Stimulated activated CD8-positive, alpha-beta memory T cell treated with anti-CD3 and anti-CD28 coated beads, Interleukin-7, amount 100 ng/mL, for 48 hours (primary cell): ENCODE measurements around the gene PCDHB12.
"Not testable (repeated sequence)": the region's sequence is repeated elsewhere in the genome, so short reads cannot be mapped to it uniquely, and the experiment has no call there.

Experiments used
- DNase-seq, 2 donors: peaks; one replicate each; pipeline ENCODE4 v3.0.0-alpha.2; 2020; ENCODE audit warnings: low read depth in 1 of 2; ENCODE audit errors: extremely low read depth in 1 of 2

The PCDHB12 gene

DNA sequence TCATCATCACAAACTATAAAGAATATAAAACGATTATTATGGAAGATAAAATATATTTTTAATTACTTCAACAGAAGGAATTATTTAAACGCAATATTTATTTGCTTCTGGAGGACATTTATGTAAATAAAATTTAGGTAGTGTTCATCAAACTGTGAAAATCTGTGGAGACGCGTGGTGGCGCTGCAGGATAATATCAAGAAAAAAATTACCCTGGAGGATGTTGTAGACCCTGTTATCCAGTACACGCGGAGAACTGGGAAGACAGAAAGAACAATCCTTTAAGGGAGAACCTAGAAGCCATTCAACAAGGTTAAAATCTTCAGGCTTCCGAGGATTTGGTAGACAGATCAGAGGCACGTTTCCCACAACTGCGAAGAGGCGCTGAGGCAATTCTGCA lies at the start of gene PCDHB12:
Gene PCDHB12, plus strand, starts transcription at position 242 of the 400 bp plus-strand sequence. CDS start 189 bp downstream, outside the sequence.
- no peak for DNase-seq

DNA sequence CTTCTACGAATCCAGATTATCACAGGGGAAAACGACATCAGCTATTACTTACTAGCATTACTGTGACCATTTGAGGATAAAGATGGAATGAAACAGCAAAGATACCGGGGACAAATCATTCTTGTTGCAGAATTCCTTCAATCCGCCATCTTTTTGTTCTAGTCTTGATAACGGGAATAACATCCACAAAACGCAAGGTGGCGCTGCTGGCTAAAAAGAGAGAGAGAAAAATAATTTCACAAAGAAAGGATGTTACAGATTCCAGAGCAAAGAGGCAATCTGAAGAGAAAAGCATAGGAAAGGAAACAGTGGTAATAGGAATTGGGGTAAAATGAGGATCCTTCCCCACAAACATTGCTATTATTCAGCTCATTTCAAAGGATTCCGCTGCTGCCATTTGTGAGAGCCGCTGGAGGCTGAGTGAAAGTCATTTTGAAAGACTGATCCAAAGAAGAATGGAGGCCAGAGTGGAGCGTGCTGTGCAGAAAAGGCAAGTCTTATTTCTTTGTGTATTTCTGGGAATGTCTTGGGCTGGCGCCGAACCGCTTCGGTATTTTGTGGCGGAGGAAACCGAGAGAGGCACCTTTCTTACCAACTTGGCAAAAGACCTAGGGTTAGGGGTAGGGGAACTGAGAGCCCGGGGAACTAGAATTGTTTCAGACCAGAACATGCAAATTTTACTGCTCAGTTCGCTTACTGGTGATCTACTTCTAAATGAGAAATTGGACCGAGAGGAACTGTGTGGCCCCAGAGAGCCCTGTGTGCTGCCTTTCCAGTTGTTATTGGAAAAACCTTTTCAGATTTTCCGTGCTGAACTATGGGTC lies 35.9 kb upstream of the PCDHB12 start, which contains the start of gene PCDHB7:
Gene PCDHB7, plus strand, starts transcription at position 264 of the 824 bp plus-strand sequence. Its CDS starts 192 bp downstream, at position 456.
- no peak for DNase-seq

DNA sequence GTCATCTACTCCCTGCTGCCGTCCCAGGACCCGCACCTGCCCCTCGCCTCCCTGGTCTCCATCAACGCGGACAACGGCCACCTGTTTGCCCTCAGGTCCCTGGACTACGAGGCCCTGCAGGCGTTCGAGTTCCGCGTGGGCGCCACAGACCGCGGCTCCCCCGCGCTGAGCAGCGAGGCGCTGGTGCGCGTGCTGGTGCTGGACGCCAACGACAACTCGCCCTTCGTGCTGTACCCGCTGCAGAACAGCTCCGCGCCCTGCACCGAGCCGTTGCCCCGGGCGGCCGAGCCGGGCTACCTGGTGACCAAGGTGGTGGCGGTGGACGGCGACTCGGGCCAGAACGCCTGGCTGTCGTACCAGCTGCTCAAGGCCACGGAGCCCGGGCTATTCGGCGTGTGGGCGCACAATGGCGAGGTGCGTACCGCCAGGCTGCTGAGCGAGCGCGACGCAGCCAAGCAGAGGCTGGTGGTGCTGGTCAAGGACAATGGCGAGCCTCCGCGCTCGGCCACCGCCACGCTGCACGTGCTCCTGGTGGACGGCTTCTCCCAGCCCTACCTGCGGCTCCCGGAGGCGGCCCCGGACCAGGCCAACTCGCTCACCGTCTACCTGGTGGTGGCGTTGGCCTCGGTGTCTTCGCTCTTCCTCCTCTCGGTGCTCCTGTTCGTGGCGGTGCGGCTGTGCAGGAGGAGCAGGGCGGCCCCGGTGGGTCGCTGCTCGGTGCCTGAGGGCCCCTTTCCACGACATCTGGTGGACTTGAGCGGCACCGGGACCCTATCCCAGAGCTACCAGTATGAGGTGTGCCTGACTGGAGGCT lies 34.0 kb upstream of the PCDHB12 start:
- DNase-seq: not testable (repeated sequence)

DNA sequence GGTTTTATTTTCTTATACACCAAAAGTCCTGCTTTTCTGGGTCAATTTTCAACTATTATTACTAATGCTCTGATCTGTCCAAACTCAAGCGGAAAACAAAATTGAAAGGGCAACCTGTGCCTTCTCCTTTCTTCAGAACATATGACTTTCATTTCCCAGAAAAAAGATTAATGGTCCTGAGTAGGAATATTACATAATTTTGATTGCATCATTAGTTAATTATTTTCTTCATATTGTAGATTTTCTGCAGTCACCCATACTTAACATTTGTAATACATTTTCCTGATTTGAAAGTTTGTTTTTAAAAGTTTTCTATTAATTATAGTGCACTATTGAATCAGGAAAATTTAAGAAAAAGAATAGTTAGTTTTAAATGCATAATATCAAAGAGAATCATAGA lies 32.6 kb upstream of the PCDHB12 start:
- DNase-seq: no peak

DNA sequence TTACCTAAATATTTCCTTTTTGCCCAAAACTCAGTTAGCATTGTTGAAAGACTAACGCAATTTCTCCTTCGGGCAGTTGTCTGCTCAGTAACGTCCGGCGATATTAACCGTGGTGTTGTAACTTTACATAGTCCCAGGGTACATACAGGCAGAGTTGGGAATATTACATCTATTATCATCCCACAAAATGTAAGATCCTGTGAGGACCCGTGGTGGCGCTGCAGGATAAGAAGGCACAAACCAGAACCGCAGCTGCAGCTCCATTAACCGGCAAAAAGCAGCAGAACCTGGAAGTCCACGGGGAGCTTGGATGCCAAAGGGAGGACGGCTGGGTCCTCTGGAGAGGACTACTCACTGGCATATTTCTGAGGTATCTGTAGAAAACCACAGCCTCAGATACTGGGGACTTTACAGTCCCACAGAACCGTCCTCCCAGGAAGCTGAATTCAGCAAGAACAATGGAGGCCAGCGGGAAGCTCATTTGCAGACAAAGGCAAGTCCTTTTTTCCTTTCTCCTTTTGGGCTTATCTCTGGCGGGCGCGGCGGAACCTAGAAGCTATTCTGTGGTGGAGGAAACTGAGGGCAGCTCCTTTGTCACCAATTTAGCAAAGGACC lies 30.8 kb upstream of the PCDHB12 start, which contains the start of gene PCDHB8:
Gene PCDHB8, plus strand, starts transcription at position 214 of the 615 bp plus-strand sequence. Its CDS starts 245 bp downstream, at position 459.
- not testable (repeated sequence) for DNase-seq

DNA sequence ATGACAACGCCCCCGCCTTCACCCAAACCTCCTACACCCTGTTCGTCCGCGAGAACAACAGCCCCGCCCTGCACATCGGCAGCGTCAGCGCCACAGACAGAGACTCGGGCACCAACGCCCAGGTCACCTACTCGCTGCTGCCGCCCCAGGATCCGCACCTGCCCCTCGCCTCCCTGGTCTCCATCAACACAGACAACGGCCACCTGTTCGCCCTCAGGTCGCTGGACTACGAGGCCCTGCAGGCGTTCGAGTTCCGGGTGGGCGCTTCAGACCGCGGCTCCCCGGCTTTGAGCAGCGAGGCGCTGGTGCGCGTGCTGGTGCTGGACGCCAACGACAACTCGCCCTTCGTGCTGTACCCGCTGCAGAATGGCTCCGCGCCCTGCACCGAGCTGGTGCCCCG lies 29.1 kb upstream of the PCDHB12 start:
- not testable (repeated sequence) for DNase-seq

- not testable (repeated sequence) for DNase-seq
These were observed 28.6 kb upstream of the PCDHB12 start for GRCh38 chr5:141179876-141180275.

DNA sequence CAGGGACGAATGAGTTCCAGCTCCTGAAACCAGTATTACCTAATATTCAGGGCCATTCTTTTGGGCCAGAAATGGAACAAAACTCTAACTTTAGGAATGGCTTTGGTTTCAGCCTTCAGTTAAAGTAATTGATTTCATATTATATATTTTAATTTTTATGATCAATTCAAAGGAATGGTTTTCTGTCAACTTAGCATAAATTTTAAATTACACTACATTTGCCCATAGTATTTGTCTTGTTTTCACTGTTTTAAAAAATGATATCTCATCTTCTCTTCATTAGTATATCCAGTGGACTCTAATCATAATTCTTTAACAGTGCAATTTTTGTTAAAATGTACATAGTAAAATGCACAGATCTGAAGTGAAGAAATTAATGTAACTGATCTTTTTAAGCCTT lies 28.2 kb upstream of the PCDHB12 start:
- DNase-seq: no peak

- DNase-seq: no peak
These were observed 26.3 kb upstream of the PCDHB12 start, which contains the start of gene PCDHB16 for GRCh38 chr5:141182248-141182647. Gene PCDHB16, plus strand, starts transcription at chr5:141182387. Its CDS starts 173 bp downstream, at chr5:141182560.

- not testable (repeated sequence) for DNase-seq
These were observed 24.2 kb upstream of the PCDHB12 start for GRCh38 chr5:141184117-141184855.

DNA sequence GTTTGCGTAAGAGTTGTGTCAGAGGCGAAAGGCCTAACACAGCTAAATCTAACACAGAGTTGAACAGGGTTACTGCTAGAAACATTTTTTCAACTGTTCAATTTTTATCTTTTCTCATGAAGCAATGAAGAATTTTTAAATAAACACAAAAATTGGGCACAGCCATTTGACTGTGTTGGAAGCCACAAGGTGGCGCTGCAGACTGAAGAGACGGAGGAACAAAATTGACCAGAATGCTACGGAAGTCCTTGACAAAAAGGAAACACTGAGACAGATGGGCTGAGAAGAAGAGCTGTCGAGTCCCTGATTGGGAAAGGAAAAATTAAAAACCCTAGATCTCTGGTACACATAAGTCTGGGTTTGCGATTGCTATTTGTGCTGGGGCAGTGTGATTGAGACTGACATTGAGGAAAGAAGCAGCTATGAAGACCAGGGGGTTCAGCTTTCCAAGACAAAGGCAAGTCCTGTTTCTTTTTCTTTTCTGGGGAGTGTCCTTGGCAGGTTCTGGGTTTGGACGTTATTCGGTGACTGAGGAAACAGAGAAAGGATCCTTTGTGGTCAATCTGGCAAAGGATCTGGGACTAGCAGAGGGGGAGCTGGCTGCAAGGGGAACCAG lies 21.5 kb upstream of the PCDHB12 start, which contains the start of gene PCDHB9:
Gene PCDHB9, plus strand, starts transcription at position 265 of the 616 bp plus-strand sequence. Its CDS starts 158 bp downstream, at position 423.
- no peak for DNase-seq

DNA sequence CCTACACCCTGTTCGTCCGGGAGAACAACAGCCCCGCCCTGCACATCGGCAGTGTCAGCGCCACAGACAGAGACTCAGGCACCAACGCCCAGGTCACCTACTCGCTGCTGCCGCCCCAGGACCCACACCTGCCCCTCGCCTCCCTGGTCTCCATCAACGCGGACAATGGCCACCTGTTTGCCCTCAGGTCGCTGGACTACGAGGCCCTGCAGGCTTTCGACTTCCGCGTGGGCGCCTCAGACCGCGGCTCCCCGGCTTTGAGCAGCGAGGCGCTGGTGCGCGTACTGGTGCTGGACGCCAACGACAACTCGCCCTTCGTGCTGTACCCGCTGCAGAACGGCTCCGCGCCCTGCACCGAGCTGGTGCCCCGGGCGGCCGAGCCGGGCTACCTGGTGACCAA lies 19.8 kb upstream of the PCDHB12 start:
- DNase-seq: not testable (repeated sequence)

GRCh38 chr5:141189131-141189530 lies 19.4 kb upstream of the PCDHB12 start:
- DNase-seq: not testable (repeated sequence)

GRCh38 chr5:141192110-141192725 lies 16.3 kb upstream of the PCDHB12 start, which contains the start of gene PCDHB10:
Gene PCDHB10, plus strand, starts transcription at chr5:141192353. Its CDS starts 200 bp downstream, at chr5:141192553.
- DNase-seq: no peak

DNA sequence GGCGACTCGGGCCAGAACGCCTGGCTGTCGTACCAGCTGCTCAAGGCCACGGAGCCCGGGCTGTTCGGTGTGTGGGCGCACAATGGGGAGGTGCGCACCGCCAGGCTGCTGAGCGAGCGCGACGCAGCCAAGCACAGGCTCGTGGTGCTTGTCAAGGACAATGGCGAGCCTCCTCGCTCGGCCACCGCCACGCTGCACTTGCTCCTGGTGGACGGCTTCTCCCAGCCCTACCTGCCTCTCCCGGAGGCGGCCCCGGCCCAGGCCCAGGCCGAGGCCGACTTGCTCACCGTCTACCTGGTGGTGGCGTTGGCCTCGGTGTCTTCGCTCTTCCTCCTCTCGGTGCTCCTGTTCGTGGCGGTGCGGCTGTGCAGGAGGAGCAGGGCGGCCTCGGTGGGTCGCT lies 14.2 kb upstream of the PCDHB12 start:
- not testable (repeated sequence) for DNase-seq

- DNase-seq: no peak
These were observed 12.2 kb upstream of the PCDHB12 start for GRCh38 chr5:141196363-141196762.

GRCh38 chr5:141199359-141200235 lies 8.9 kb upstream of the PCDHB12 start, which contains the start of gene PCDHB11:
Gene PCDHB11, plus strand, starts transcription at chr5:141199627. Its CDS starts 148 bp downstream, at chr5:141199775.
- DNase-seq: no peak

DNA sequence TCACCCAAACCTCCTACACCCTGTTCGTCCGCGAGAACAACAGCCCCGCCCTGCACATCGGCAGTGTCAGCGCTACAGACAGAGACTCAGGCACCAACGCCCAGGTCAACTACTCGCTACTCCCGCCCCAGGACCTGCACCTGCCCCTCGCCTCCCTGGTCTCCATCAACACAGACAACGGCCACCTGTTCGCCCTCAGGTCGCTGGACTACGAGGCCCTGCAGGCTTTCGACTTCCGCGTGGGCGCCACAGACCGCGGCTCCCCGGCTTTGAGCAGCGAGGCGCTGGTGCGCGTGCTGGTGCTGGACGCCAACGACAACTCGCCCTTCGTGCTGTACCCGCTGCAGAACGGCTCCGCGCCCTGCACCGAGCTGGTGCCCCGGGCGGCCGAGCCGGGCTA lies 7.4 kb upstream of the PCDHB12 start:
- not testable (repeated sequence) for DNase-seq
